ENCODE measurements around the gene CHSY1.

Gene CHSY1

DNA sequence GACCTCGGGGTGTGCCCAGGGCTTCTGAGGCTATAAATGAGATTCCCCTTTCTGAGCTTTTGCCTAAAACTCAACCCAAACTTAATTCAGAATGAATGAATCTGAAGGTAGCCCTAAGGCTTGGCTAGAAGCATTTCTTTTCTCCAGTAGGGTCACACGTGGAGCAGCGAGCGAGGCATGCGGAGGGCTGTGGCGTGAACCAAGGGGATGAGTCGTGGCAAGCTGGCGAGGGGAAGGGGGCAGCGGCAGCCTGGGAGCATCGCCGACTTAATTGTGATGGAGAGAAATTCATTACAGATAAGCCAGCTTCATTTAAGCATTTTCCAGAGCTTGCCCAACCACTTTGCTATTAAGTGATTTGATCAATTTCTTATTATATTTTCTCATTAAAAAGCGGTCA, 79.9 kb downstream of the CHSY1 start:
- H3K36me3 ChIP-seq (ENCODE audit: control insufficient read depth, insufficient read depth, low read length), result peaks cover 2% of the 10 kb centered on the region; the same call in 1 of the 2 replicates
- H3K27me3 ChIP-seq (ENCODE audit: control insufficient read depth, insufficient read depth, low read length), result no peaks in the 10 kb centered on the region
- no peak for DNase-seq (ENCODE audit: low read depth, low spot score)
- H3K4me3 ChIP-seq (ENCODE audit: low read length), result no peak overlapping the region
- H3K27ac ChIP-seq (ENCODE audit: low read length), result no peak overlapping the region
- no CpG with 5 or more reads among the region's 12 CpGs for WGBS (ENCODE audit: insufficient coverage, insufficient read length)
- no peaks in the 10 kb centered on the region for H3K9me3 ChIP-seq (ENCODE audit: control insufficient read depth, insufficient read depth, low read length)
- H3K4me1 ChIP-seq (ENCODE audit: control insufficient read depth, insufficient read depth, low read length), result no peaks in the 10 kb centered on the region; the same call in 1 of the 2 replicates

DNA sequence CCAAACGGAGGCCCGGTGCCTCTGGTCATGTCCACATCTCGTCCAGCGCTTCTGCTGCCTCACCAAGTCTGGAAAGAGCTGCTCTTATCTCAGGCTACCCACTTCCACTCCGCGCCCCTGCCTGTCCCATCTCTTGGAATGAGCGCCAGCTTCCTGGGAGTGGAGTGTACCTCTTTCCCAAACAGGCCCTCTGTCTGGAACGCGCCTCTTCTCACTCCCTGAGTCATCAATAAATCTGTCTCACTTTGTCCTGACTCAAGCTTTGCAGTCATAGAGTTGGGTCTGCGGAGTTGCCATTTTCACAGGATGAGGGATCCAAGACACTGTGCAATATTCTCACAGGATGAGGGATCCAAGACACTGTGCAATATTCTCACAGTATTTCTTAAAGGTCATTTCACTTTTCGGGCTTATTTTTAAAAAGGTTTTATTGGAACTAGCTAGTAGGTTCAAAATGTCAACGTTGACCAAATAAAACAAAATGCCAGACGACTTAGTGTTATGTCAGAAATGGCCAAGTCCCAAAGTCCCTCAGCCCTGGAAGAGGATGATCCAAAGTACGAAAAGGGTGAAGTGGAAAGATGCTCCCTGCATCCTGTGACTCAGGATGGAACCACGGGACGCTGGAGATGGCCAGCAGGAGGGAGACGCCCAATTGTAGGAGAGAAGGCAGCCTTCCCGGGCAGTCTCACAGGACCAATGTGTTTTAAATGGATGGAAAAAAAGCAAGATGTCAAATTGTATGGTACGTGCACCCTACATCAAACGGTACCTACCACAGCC, 81.1 kb downstream of the CHSY1 start:
- Histone ChIP-seq H3K9me3 (ENCODE audit: control insufficient read depth, insufficient read depth, low read length) (no peaks in the 10 kb centered on the region), H3K36me3 (ENCODE audit: control insufficient read depth, insufficient read depth, low read length) (peaks cover 2% of the 10 kb centered on the region; the same call in 1 of the 2 replicates), H3K4me1 (ENCODE audit: control insufficient read depth, insufficient read depth, low read length) (no peaks in the 10 kb centered on the region; the same call in 1 of the 2 replicates), H3K4me3 (ENCODE audit: low read length) (no peak overlapping the region), H3K27me3 (ENCODE audit: control insufficient read depth, insufficient read depth, low read length) (no peaks in the 10 kb centered on the region), H3K27ac (ENCODE audit: low read length) (no peak overlapping the region)
- DNase-seq (ENCODE audit: low read depth, low spot score), result no peak
- no CpG with 5 or more reads among the region's 20 CpGs for WGBS (ENCODE audit: insufficient coverage, insufficient read length)

DNA sequence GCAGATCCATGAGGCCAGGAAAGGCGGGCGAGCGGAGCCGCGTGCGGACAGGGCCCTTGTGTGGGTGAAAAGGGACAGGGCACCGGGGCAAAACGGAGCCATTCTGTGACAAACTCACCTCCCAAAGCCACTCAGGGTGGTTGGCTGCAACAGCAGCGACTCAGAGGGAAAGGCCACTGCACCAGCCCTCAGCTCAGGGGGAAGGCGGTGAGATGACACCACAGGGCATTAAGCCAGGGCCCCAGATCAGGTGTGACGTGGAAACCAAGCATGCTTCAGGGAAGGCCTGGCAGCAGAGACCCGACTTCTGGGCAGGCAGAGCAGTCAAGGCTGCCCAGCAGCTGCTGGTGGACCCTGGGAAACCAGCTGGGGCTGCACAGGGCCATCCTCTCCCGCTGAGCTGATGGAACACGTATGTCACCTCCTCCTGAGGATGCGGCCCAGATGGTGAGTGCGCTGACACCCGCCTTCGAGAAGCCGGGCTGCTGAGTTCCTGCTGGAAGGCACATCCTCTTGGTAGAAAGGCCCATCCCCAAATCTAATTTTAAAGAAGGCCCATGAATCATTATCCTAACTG, 82.3 kb downstream of the CHSY1 start:
- no CpG with 5 or more reads among the region's 19 CpGs for WGBS (ENCODE audit: insufficient coverage, insufficient read length)
- Histone ChIP-seq H3K27me3 (ENCODE audit: control insufficient read depth, insufficient read depth, low read length) (no peaks in the 10 kb centered on the region), H3K4me3 (ENCODE audit: low read length) (no peak overlapping the region), H3K9me3 (ENCODE audit: control insufficient read depth, insufficient read depth, low read length) (no peaks in the 10 kb centered on the region), H3K4me1 (ENCODE audit: control insufficient read depth, insufficient read depth, low read length) (no peaks in the 10 kb centered on the region; the same call in 1 of the 2 replicates), H3K27ac (ENCODE audit: low read length) (no peak overlapping the region), H3K36me3 (ENCODE audit: control insufficient read depth, insufficient read depth, low read length) (0 out of 2 replicates have a peak, but pooled peaks cover 2% of the 10 kb centered on the region)
- DNase-seq (ENCODE audit: low read depth, low spot score), result no peak

DNA sequence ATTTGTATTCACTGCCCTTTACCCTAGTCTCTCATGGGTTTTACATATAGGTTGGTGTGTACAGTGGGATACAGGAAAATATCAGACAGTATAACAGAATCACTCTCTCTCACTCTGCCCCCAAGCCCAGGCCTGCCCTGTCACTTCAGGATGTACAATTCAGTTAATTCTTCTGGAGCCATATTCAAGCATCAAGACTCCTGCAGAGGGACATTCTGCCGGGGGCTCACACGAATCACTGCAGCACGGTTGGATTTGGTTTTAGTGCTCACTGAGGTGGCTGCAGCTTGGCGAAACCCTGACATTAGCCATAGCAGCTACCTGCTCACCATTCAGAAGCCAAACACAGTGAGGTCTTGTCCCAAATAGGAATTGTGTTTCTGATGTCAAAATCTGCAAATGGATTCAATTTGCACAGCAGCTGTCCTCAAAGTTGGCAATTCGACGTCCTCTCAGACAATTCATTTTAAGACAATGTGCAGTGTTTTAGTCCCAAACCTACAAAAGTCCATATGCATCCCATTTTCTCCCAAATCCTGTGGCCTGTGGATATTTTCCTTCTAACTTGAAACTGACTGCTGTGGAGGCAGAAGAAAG, 82.9 kb downstream of the CHSY1 start:
- H3K4me3 ChIP-seq (ENCODE audit: low read length), result no peak overlapping the region
- no peaks in the 10 kb centered on the region for H3K36me3 ChIP-seq (ENCODE audit: control insufficient read depth, insufficient read depth, low read length)
- H3K27ac ChIP-seq (ENCODE audit: low read length), result no peak overlapping the region
- H3K9me3 ChIP-seq (ENCODE audit: control insufficient read depth, insufficient read depth, low read length), result no peaks in the 10 kb centered on the region
- H3K27me3 ChIP-seq (ENCODE audit: control insufficient read depth, insufficient read depth, low read length), result no peaks in the 10 kb centered on the region
- WGBS (ENCODE audit: insufficient coverage, insufficient read length), result no CpG with 5 or more reads among the region's 6 CpGs
- no peak for DNase-seq (ENCODE audit: low read depth, low spot score)
- H3K4me1 ChIP-seq (ENCODE audit: control insufficient read depth, insufficient read depth, low read length), result no peaks in the 10 kb centered on the region; the same call in 1 of the 2 replicates

DNA sequence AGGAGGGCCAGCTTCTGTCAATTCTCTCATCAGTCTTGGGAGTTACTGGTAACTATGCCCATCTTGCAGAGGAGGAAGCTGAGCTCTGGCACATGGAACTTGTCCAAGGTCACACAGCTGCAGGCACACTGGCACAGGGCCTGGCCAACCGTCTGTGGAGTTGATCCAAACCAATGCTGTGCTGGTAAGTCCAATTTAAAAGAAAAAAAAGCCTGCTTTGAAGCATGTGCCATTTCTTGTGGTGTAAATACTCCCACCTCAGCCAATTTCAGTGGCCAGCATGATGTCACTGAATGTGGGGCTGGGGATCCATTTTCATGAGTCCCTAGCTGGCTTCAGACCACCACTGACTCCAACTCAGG, 83.4 kb downstream of the CHSY1 start:
- Histone ChIP-seq H3K27ac (ENCODE audit: low read length) (no peak overlapping the region), H3K27me3 (ENCODE audit: control insufficient read depth, insufficient read depth, low read length) (no peaks in the 10 kb centered on the region), H3K4me3 (ENCODE audit: low read length) (no peak overlapping the region), H3K4me1 (ENCODE audit: control insufficient read depth, insufficient read depth, low read length) (no peaks in the 10 kb centered on the region; the same call in 1 of the 2 replicates), H3K36me3 (ENCODE audit: control insufficient read depth, insufficient read depth, low read length) (no peaks in the 10 kb centered on the region), H3K9me3 (ENCODE audit: control insufficient read depth, insufficient read depth, low read length) (no peaks in the 10 kb centered on the region)
- DNase-seq (ENCODE audit: low read depth, low spot score), result no peak
- WGBS (ENCODE audit: insufficient coverage, insufficient read length), result no CpG with 5 or more reads among the region's 1 CpG

DNA sequence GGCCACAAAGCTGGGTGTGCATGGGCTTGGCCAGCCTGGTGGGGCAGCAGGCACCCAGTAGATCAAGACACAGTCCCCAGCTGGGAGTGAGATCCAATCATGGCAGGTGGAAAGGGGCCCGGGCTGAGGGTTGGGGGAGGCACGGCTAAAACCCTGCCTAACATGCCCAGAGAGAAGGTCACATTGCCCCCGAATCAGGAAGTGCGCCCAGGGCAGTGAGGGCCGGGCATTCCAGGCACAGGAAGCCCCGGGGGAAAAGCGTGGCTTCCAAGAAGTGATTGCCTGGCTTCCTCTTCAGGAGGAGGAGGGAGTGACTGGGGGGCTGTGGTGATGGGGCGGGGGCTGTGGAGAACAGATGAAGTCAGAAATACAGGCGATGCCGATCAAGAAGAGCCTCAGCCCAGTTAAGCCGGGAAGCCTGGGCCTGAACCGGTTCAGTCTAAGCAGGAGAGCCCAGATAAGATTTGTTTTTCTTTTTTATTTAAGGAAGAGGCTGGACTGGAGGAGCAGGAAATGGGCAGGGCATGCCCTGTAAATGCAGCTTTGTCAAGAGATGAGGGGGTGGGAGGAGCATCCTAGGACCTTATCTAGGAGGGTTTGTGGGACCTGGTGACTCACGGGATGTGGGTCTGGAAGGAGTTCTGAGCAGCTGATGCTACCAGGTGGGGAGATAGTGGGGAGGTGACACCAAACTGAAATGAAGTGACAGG, 83.9 kb downstream of the CHSY1 start:
- H3K27me3 ChIP-seq (ENCODE audit: control insufficient read depth, insufficient read depth, low read length), result no peaks in the 10 kb centered on the region
- no peaks in the 10 kb centered on the region for H3K9me3 ChIP-seq (ENCODE audit: control insufficient read depth, insufficient read depth, low read length)
- WGBS (ENCODE audit: insufficient coverage, insufficient read length), result no CpG with 5 or more reads among the region's 13 CpGs
- H3K27ac ChIP-seq (ENCODE audit: low read length), result no peak overlapping the region
- no peaks in the 10 kb centered on the region; the same call in 1 of the 2 replicates for H3K4me1 ChIP-seq (ENCODE audit: control insufficient read depth, insufficient read depth, low read length)
- no peaks in the 10 kb centered on the region for H3K36me3 ChIP-seq (ENCODE audit: control insufficient read depth, insufficient read depth, low read length)
- no peak for DNase-seq (ENCODE audit: low read depth, low spot score)
- H3K4me3 ChIP-seq (ENCODE audit: low read length), result no peak overlapping the region

DNA sequence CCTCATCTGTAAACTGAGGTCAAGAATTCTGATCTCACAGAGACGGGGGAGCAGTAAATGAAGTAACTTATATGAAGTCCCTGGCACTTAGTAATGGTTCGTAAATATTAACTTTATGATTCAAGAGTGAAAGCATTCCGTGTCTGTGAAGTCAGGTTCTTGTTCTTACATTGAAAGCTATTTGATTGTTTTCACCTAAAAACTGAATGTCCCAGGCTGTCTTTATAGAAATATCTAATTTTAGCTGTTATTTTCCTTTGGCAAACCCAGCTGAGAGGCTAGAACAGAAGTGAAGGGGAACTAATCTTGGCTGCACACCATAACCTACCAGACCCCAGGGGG, 84.5 kb downstream of the CHSY1 start:
- no peaks in the 10 kb centered on the region; the same call in 1 of the 2 replicates for H3K4me1 ChIP-seq (ENCODE audit: control insufficient read depth, insufficient read depth, low read length)
- no peaks in the 10 kb centered on the region for H3K9me3 ChIP-seq (ENCODE audit: control insufficient read depth, insufficient read depth, low read length)
- no peak overlapping the region for H3K4me3 ChIP-seq (ENCODE audit: low read length)
- no peaks in the 10 kb centered on the region for H3K27me3 ChIP-seq (ENCODE audit: control insufficient read depth, insufficient read depth, low read length)
- DNase-seq (ENCODE audit: low read depth, low spot score), result no peak
- H3K36me3 ChIP-seq (ENCODE audit: control insufficient read depth, insufficient read depth, low read length), result no peaks in the 10 kb centered on the region
- no peak overlapping the region for H3K27ac ChIP-seq (ENCODE audit: low read length)
- no CpG with 5 or more reads among the region's 3 CpGs for WGBS (ENCODE audit: insufficient coverage, insufficient read length)

DNA sequence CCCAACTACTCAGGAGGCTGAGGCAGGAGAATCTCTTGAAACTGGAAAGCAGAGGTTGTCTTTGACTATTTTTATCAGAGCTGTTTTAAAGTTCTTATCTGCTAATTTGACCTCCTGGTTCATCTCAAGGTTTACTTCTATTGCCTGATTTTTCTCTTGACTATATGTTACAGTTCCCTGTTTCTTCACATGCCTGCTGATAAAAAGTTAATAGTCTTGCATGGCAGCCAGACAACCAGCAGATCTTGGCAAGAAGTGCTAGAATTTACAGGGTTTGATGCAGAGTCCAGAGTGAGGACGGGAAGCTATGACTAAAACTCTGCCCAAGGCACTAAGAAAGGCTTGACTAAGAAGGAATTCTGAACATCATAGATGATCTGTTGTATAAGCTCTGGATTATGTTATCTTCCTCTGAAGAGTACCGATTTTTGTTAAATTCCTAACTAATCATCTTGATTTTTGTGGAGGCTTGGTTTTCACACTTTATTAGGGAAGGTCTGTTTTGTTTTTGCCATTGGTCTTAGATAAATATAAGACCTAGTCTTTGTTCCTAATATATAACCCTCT, 85.9 kb downstream of the CHSY1 start:
- Histone ChIP-seq H3K9me3 (ENCODE audit: control insufficient read depth, insufficient read depth, low read length) (no peaks in the 10 kb centered on the region), H3K36me3 (ENCODE audit: control insufficient read depth, insufficient read depth, low read length) (no peaks in the 10 kb centered on the region), H3K4me1 (ENCODE audit: control insufficient read depth, insufficient read depth, low read length) (no peaks in the 10 kb centered on the region; the same call in 1 of the 2 replicates), H3K27me3 (ENCODE audit: control insufficient read depth, insufficient read depth, low read length) (no peaks in the 10 kb centered on the region), H3K27ac (ENCODE audit: low read length) (no peak overlapping the region), H3K4me3 (ENCODE audit: low read length) (no peak overlapping the region)
- no peak for DNase-seq (ENCODE audit: low read depth, low spot score)
- WGBS (ENCODE audit: insufficient coverage, insufficient read length), result no CpG with 5 or more reads among the region's 2 CpGs

DNA sequence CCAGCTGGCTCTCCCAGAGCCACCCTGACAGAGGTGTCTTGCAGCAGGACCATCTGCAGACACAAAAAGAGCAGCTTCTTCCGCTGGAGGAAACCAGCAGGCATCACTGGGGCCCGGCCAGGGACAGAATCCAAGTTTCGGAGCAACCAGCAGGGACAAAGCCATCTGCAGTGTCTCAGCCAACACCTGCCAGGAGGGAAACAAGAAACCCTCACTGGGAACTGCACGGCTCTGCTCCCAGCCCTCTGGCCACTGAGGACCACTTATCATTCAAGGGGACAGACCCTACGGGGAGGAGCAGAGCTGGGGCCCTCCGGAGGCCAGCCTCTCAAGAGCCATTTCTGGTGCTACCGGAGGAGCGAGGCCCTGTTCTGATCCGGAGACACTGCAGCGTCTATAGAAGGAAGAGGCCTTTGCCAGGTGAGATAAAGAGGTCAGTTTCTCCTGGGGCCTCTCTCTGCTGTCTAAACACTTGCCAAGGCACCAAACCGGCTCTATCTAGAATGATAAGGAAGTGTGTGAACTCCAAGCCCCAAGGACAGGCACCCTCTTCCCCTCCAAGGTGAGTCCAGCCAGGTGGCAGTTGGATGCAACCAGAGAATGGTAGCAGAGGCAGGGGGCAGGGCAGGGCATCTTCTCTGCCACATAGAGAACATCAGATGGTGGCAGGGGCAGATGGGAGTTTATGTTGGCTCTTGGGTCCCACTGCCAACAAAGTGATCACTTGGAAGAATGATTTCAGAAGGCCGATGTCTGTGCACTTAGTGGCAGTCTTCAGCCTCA, 89.0 kb downstream of the CHSY1 start:
- Histone ChIP-seq H3K4me1 (ENCODE audit: control insufficient read depth, insufficient read depth, low read length) (no peaks in the 10 kb centered on the region; the same call in 1 of the 2 replicates), H3K4me3 (ENCODE audit: low read length) (no peak overlapping the region)

More for the DNA sequence above, 89.0 kb downstream of the CHSY1 start:
- no peaks in the 10 kb centered on the region for H3K27me3 ChIP-seq (ENCODE audit: control insufficient read depth, insufficient read depth, low read length)
- no CpG with 5 or more reads among the region's 12 CpGs for WGBS (ENCODE audit: insufficient coverage, insufficient read length)
- H3K36me3 ChIP-seq (ENCODE audit: control insufficient read depth, insufficient read depth, low read length), result no peaks in the 10 kb centered on the region
- no peak for DNase-seq (ENCODE audit: low read depth, low spot score)
- H3K27ac ChIP-seq (ENCODE audit: low read length), result no peak overlapping the region
- H3K9me3 ChIP-seq (ENCODE audit: control insufficient read depth, insufficient read depth, low read length), result no peaks in the 10 kb centered on the region
